Esophagus muscularis mucosa (tissue), 3 donors: ENCODE measurements around the gene PLXDC1.
"Not testable (repeated sequence)": the region's sequence is repeated elsewhere in the genome, so short reads cannot be mapped to it uniquely, and the experiment has no call there.

Experiments used
- CTCF ChIP-seq, 3 experiments: fragments of 200-600 bp in 2 of 3; fragments of 450-650 bp in 1 of 3; sonication (generic) in 2 of 3; IDR thresholded peaks; one replicate each; pipeline ENCODE4 v1.5.1; 2017 to 2019; ENCODE audit warnings: antibody characterized with exemption in 3 of 3, mild to moderate bottlenecking in 2 of 3, moderate library complexity in 1 of 3
- POLR2A ChIP-seq: fragments of 450-650 bp; IDR thresholded peaks from one replicate; pipeline ENCODE4 v1.6.1; 2017; ENCODE audit warnings: antibody characterized with exemption, moderate library complexity, mild to moderate bottlenecking, low read depth
- POLR2AphosphoS5 ChIP-seq, 2 donors: sonication (generic); formaldehyde crosslinking; IDR thresholded peaks; one replicate each; pipeline ENCODE4 v1.6.1; 2017; ENCODE audit warnings: antibody characterized with exemption in 2 of 2

DNA sequence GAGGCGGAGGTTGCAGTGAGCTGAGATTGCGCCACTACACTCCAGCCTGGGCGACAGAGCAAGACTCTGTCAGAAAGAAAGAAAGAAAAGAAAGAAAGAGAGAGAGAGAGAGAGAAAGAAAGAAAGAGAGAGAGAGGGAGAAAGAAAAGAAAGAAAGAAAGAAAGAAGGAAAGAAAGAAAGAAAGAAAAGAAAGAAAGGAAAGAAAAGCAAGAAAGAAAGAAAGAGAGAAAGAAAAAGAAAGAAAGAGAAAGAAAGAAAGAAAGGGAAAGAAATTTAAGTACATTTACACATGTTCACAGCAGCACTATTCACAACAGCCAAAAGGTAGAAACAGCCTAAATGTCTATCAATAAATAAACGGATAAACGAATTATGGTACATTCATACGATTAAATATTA is 21.9 kb downstream of the PLXDC1 start:
- TF ChIP-seq CTCF (IDR thresholded peaks at IDR 0.05); POLR2AphosphoS5 (IDR thresholded peaks at IDR 0.05); POLR2A: not testable (repeated sequence)
